Endothelial cell of umbilical vein (primary cell): ENCODE results near the gene ORMDL1. TPM values are rescaled to one million over a fixed set of nuclear protein-coding genes. Genes with fewer than 3 reads are reported as not detected.

ENCODE experiments used
- BruUV-seq: library from RNA; stranded (reverse); fragments of 400-500 nt; replicated peaks from 2 replicates; lab custom pipeline; 2021; lab: Mats Ljungman, UMichigan
- CTCF ChIA-PET: fragments of 300-600, 350-600 bp; sonication (Branson Sonifier 250); formaldehyde crosslinking; loops from one replicate; lab custom pipeline; 2021; ENCODE audit warnings: antibody characterized with exemption, inconsistent platforms; lab: Charles Lee
- POLR2A ChIA-PET: fragments of 300-600, 350-600 bp; sonication (Branson Sonifier 250); formaldehyde crosslinking; loops from one replicate; lab custom pipeline; 2021; ENCODE audit warnings: antibody characterized with exemption, inconsistent platforms; lab: Charles Lee
- DNase-seq: peaks from one replicate; pipeline ENCODE4 v3.0.0-alpha.2; 2011; ENCODE audit warnings: low read depth, low spot score
- FAIRE-seq: peaks from 2 replicates; lab custom pipeline; 2011; peaks lifted over from hg19 to GRCh38; lab: Jason Lieb, UNC
- H2AFZ ChIP-seq: 2 replicates; pipeline ENCODE4 v1.6.0; 2012; ENCODE audit warnings: low read depth, low read length, control low read depth, inconsistent platforms
- H3K27ac ChIP-seq: 2 replicates; pipeline ENCODE4 v1.5.1; 2011; ENCODE audit warnings: low read depth, mild to moderate bottlenecking, control low read depth, low read length, moderate library complexity; ENCODE audit not compliant: insufficient read depth
- H3K27me3 ChIP-seq, 2 experiments: 2 replicates each; pipeline versions ENCODE4 v1.6.0 to v1.6.1; 2011; ENCODE audit warnings: low read length in 2 of 2, mixed read lengths in 1 of 2; ENCODE audit not compliant: control insufficient read depth in 2 of 2, insufficient read depth in 2 of 2
- H3K36me3 ChIP-seq, 2 experiments: 2 replicates in 1 of 2; 3 replicates in 1 of 2; pipeline ENCODE4 v1.5.1; 2011; ENCODE audit warnings: low read length in 2 of 2, mild to moderate bottlenecking in 1 of 2, moderate library complexity in 1 of 2; ENCODE audit not compliant: control insufficient read depth in 2 of 2, insufficient read depth in 2 of 2; ENCODE audit errors: extremely low read depth in 1 of 2
- H3K4me1 ChIP-seq: 3 replicates; pipeline ENCODE4 v1.5.1; 2011; ENCODE audit warnings: mild to moderate bottlenecking, low read length; ENCODE audit not compliant: control insufficient read depth, insufficient read depth; ENCODE audit errors: extremely low read depth
- H3K4me2 ChIP-seq: 2 replicates; pipeline ENCODE4 v1.6.1; 2011; ENCODE audit warnings: low read length, control low read depth, mixed read lengths; ENCODE audit not compliant: insufficient read depth
- H3K4me3 ChIP-seq, 3 experiments: fragments of 200-600 bp in 1 of 3; sonication (generic), shearing (Covaris generic) in 1 of 3; replicated peaks in 1 of 3; 2 replicates each; pipeline ENCODE4 v1.5.1; 2011 to 2016; ENCODE audit warnings: control low read depth in 3 of 3, low read length in 3 of 3, mild to moderate bottlenecking in 2 of 3, inconsistent platforms in 1 of 3, low read depth in 1 of 3, moderate library complexity in 1 of 3; ENCODE audit not compliant: insufficient read depth in 1 of 3
- H3K79me2 ChIP-seq: 2 replicates; pipeline ENCODE4 v1.6.0; 2012; ENCODE audit warnings: low read length, inconsistent platforms; ENCODE audit not compliant: control insufficient read depth, insufficient read depth
- H3K9ac ChIP-seq: replicated peaks from 2 replicates; pipeline ENCODE3; 2011; ENCODE audit warnings: low read length, control low read depth; ENCODE audit not compliant: insufficient read depth; ENCODE audit errors: extremely low read depth
- H3K9me1 ChIP-seq: replicated peaks from 3 replicates; pipeline ENCODE4 v1.6.0; 2011; ENCODE audit warnings: mild to moderate bottlenecking, low read length; ENCODE audit not compliant: control insufficient read depth, insufficient read depth; ENCODE audit errors: extremely low read depth
- H3K9me3 ChIP-seq: replicated peaks from 2 replicates; pipeline ENCODE4 v1.5.1; 2012; ENCODE audit warnings: low read length, inconsistent platforms; ENCODE audit not compliant: control insufficient read depth, insufficient read depth
- H4K20me1 ChIP-seq: replicated peaks from 2 replicates; pipeline ENCODE3; 2011; ENCODE audit warnings: mild to moderate bottlenecking, low read length; ENCODE audit not compliant: control insufficient read depth, insufficient read depth; ENCODE audit errors: extremely low read depth
- EZH2 ChIP-seq: IDR thresholded peaks from 2 replicates; pipeline ENCODE4 v1.6.1; 2012; ENCODE audit warnings: borderline replicate concordance, low read depth, mild to moderate bottlenecking, moderate library complexity, low read length, inconsistent platforms; ENCODE audit not compliant: severe bottlenecking
- FOS ChIP-seq: IDR thresholded peaks from 2 replicates; pipeline ENCODE4 v1.6.1; 2011; ENCODE audit warnings: mild to moderate bottlenecking, low read length, moderate library complexity, borderline replicate concordance; ENCODE audit not compliant: insufficient read depth
- GATA2 ChIP-seq: IDR thresholded peaks from 2 replicates; pipeline ENCODE4 v1.7.0; 2011; ENCODE audit warnings: low read depth, mild to moderate bottlenecking, moderate library complexity, mixed read lengths, low read length; ENCODE audit not compliant: insufficient read length, insufficient read depth
- JUN ChIP-seq: IDR thresholded peaks from 2 replicates; pipeline ENCODE4 v1.6.1; 2011; ENCODE audit warnings: borderline replicate concordance, low read depth; ENCODE audit not compliant: insufficient read length, insufficient read depth
- MAX ChIP-seq: IDR thresholded peaks from 2 replicates; pipeline ENCODE4 v1.6.1; 2011; ENCODE audit not compliant: insufficient read depth, insufficient read length
- MYC ChIP-seq: IDR thresholded peaks from one replicate; pipeline ENCODE4 v1.6.1; 2011; ENCODE audit warnings: mild to moderate bottlenecking, low read depth, low read length
- POLR2A ChIP-seq: IDR thresholded peaks from 2 replicates; pipeline ENCODE4 v1.6.1; 2012; ENCODE audit warnings: low read depth, mild to moderate bottlenecking, control low read depth, low read length
- POLR2AphosphoS5 ChIP-seq: IDR thresholded peaks from 2 replicates; pipeline ENCODE4 v1.6.1; 2012; ENCODE audit warnings: low read depth, mild to moderate bottlenecking, control low read depth, low read length, moderate library complexity; ENCODE audit not compliant: insufficient read depth
- dilution Hi-C: fragments of 300-500 bp; cut with MboI; formaldehyde crosslinking; loops from one replicate; pipeline ENCODE4 v1.15.0; 2019; ENCODE audit warnings: low sequenced_read_pairs; ENCODE audit not compliant: extremely low pct_ligation_motif_present
- intact Hi-C: fragments of 100-400 bp; cut with micrococcal nuclease; formaldehyde crosslinking; loops from one replicate; pipeline ENCODE4 v1.10.0; 2022
- polyA plus RNA-seq, 4 experiments: library from polyadenylated mRNA; depleted of rRNA in 3 of 4; stranded (reverse) in 3 of 4; unstranded in 1 of 4; fragments of >200 nt; gene quantifications; 2 replicates each; pipeline versions ENCODE4 v1.2.1 to v1.2.3, GENCODE V29; 2011 to 2012; ENCODE audit warnings: missing spikeins in 1 of 4
- total RNA-seq: library from RNA; stranded (reverse); gene quantifications from 2 replicates; pipeline ENCODE4 v1.2.3, GENCODE V29; 2021
- TF ChIP-seq, protein P1 (sequence below), 2 donors: IDR thresholded peaks; 1 replicate in 1 of 2; 2 replicates in 1 of 2; pipeline ENCODE4 v1.5.1; 2011; ENCODE audit warnings: low read length in 2 of 2, mild to moderate bottlenecking in 2 of 2, moderate library complexity in 2 of 2, control low read depth in 1 of 2, inconsistent platforms in 1 of 2, low read depth in 1 of 2; ENCODE audit not compliant: insufficient read depth in 1 of 2; ENCODE audit errors: extremely low read depth in 1 of 2

Gene ORMDL1
- total and polyA plus RNA-seq, 2 donors (not counting 3 experiments of a cell fraction or from before 2014, with no cell fraction given): 54.5 to 58.0 TPM

GRCh38 chr2:189794310-189794709, 10.2 kb upstream of the ORMDL1 start:
- peaks cover 14% of the 10 kb centered on the region for H3K79me2 ChIP-seq
- H3K4me3 ChIP-seq: no peak overlapping the region
- ChIA-PET POLR2A (no interaction called here), CTCF (no interaction called here)
- H4K20me1 ChIP-seq: no peaks in the 10 kb centered on the region
- TF ChIP-seq, protein P1, sequence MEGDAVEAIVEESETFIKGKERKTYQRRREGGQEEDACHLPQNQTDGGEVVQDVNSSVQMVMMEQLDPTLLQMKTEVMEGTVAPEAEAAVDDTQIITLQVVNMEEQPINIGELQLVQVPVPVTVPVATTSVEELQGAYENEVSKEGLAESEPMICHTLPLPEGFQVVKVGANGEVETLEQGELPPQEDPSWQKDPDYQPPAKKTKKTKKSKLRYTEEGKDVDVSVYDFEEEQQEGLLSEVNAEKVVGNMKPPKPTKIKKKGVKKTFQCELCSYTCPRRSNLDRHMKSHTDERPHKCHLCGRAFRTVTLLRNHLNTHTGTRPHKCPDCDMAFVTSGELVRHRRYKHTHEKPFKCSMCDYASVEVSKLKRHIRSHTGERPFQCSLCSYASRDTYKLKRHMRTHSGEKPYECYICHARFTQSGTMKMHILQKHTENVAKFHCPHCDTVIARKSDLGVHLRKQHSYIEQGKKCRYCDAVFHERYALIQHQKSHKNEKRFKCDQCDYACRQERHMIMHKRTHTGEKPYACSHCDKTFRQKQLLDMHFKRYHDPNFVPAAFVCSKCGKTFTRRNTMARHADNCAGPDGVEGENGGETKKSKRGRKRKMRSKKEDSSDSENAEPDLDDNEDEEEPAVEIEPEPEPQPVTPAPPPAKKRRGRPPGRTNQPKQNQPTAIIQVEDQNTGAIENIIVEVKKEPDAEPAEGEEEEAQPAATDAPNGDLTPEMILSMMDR (IDR thresholded peaks at IDR 0.05; ENCODE audit: extremely low read depth in 1 of 2, insufficient read depth in 1 of 2, low read depth in 1 of 2, low read length in 2 of 2): no peak
- TF ChIP-seq EZH2: no peak
- H3K27me3 ChIP-seq: no peaks in the 10 kb centered on the region
- DNase-seq: no peak
- intact Hi-C loops: no loop called here
- dilution Hi-C loops: no loop called here
- H2AFZ ChIP-seq: no peak overlapping the region
- no TSS peak for BruUV-seq
- no peaks in the 10 kb centered on the region for H3K9me3 ChIP-seq
- no peak overlapping the region for H3K4me2 ChIP-seq
- FAIRE-seq: no peak
- peaks cover 0 to 2% of the 10 kb centered on the region in 2 experiments for H3K36me3 ChIP-seq
- no peaks in the 10 kb centered on the region for H3K9me1 ChIP-seq
- H3K27ac ChIP-seq: no peak overlapping the region
- H3K9ac ChIP-seq: no peak overlapping the region
- H3K4me1 ChIP-seq: no peaks in the 10 kb centered on the region

DNA sequence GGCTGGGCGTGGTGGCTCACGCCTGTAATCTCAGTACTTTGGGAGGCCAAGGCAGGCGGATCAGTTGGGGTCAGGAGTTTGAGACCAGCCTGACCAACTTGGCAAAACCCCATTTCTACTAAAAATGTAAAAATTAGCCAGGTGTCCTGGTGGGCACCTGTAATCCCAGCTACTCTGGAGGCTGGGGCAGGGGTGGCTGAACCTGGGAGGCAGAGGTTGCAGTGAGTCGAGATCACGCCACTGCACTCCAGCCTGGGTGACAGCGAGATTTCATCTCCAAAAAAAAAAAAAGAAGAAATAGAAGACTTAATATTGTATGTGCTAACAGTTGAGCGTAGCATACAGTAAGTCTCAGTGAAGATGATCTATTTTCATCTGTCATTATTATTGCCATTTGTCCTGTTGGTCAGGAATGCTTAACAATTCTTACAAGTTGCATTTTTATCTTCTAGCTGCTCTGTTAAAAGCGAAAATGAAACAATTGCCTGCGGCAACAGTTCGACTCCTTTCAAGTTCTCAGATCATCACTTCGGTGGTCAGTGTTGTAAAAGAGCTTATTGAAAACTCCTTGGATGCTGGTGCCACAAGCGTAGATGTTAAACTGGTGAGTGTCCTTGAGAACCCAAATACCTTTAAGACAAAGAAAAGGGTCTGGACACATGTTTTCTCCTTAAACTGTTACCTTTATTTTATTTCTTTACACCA, 7.4 kb upstream of the ORMDL1 start:
- no peak overlapping the region for H2AFZ ChIP-seq
- dilution Hi-C loops: no loop called here
- no peak overlapping the region for H3K9ac ChIP-seq
- TF ChIP-seq FOS: no peak
- TF ChIP-seq MYC: no peak
- no peak for TF ChIP-seq GATA2
- TF ChIP-seq POLR2A: no peak
- no peak for TF ChIP-seq EZH2
- TF ChIP-seq JUN: no peak
- no peak for TF ChIP-seq POLR2AphosphoS5
- no peak for TF ChIP-seq MAX
- TF ChIP-seq, protein P1 (IDR thresholded peaks at IDR 0.05; ENCODE audit: extremely low read depth in 1 of 2, insufficient read depth in 1 of 2, low read depth in 1 of 2, low read length in 2 of 2): no peak
- BruUV-seq: no TSS peak
- no peak overlapping the region for H3K4me3 ChIP-seq
- peaks cover 0 to 2% of the 10 kb centered on the region in 2 experiments for H3K36me3 ChIP-seq
- CTCF ChIA-PET: interaction anchor here (0.6 to 3.8 kb wide), 3 partner anchors 8 to 29 kb away, joined by 3 to 21 read pairs (median 5); partner anchors contain the start of gene OSGEPL1
- H3K79me2 ChIP-seq: peaks cover 33% of the 10 kb centered on the region
- no peak overlapping the region for H3K4me2 ChIP-seq
- H3K27ac ChIP-seq: no peak overlapping the region
- FAIRE-seq (no peak), DNase-seq (no peak)
- intact Hi-C loops: no loop called here
- no peaks in the 10 kb centered on the region for H3K9me1 ChIP-seq
- H3K27me3 ChIP-seq: no peaks in the 10 kb centered on the region
- POLR2A ChIA-PET: interaction anchor here (1.4 kb wide), 1 partner anchor 45 kb away, joined by 3 read pairs; no protein-coding TSS in a partner anchor
- no peaks in the 10 kb centered on the region for H3K4me1 ChIP-seq
- H3K9me3 ChIP-seq: no peaks in the 10 kb centered on the region
- H4K20me1 ChIP-seq: no peaks in the 10 kb centered on the region
